ENCODE data around the gene CCNA1. TPM values are rescaled to one million over a fixed set of nuclear protein-coding genes. Genes with fewer than 3 reads are reported as not detected.

Gene CCNA1
- polyA plus RNA-seq, 6 donors from 2014 or later: 0.23 to 1.1 (median 0.47) TPM; not detected in 2

DNA sequence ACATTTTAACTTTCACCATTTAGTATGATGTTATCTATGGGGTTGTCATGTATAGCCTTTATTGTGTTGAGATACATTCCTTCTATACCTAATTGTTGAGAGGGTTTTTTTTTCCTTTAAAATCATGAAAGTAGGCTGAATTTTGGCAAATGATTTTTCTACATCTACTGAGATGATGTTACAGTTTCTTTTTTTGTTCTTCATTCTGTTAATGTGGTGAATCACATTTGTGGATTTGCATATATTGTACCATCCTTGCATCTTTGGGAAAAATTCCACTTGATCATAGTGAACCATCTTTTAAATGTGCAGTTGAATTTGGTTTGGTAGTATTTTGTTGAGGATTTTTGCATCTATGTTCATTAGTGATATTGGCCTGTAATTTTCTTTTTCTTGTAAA lies 29.2 kb downstream of the CCNA1 start:
- no peaks in the 10 kb centered on the region for H3K36me3 Mint-ChIP-seq
- DNase-seq (no peak), ATAC-seq (ENCODE audit: low read depth in 2 of 2) (no peak)
- H3K4me3 Mint-ChIP-seq: no peak overlapping the region
- no peaks in the 10 kb centered on the region for H3K27me3 Mint-ChIP-seq
- no peaks in the 10 kb centered on the region for H3K4me1 Mint-ChIP-seq
- no peak overlapping the region for H3K27ac Mint-ChIP-seq
- H3K9me3 Mint-ChIP-seq: peaks cover 0 to 4% (median 0%) of the 10 kb centered on the region in 7 donors

DNA sequence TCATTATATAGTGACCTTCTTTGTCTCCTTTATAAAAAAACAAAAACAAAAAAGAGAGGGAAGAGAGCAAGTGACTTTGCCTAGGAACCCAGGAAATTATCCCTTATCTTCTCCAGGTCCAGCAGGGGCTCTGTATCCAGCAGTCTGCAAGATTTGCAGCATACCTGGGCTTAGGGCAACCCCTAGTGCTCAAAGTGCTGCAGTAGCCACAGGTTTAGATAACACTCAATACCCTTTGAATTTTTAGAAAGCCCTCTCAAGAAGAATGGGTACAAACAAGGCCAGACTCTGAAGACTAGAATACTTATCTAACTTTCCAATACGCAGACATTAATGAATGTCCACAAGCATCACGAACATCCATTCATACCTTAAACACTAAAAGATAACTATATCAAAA lies 43.2 kb downstream of the CCNA1 start:
- Mint-ChIP-seq H3K27ac (no peak overlapping the region), H3K36me3 (no peaks in the 10 kb centered on the region), H3K4me3 (no peak overlapping the region), H3K27me3 (peaks cover 0 to 6% (median 0%) of the 10 kb centered on the region in 3 donors), H3K4me1 (peaks cover 0 to 4% (median 4%) of the 10 kb centered on the region in 3 donors), H3K9me3 (peaks cover 7 to 59% (median 26%) of the 10 kb centered on the region in 7 donors)
- DNase-seq (no peak), ATAC-seq (ENCODE audit: low read depth in 2 of 2) (no peak)

DNA sequence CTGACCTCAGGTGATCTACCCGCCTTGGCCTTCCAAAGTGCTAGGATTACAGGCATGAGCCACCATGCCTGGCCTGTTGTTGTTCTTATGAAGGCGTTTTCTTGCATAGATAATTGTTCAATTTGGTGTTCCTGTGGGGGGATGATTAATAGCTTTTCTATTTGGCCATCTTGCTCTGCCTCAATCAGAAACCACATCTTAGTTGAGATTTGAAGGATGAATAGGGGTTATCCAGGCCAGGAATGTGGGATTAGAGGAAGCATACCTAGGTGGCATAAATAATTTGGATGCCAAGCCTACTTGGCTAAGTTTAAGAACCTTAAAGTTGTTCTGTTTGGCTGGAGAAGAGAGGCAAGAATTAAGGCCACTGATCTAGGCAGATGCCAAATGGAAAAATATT lies 44.4 kb downstream of the CCNA1 start:
- Mint-ChIP-seq H3K27ac (no peak overlapping the region), H3K4me3 (no peak overlapping the region), H3K4me1 (peaks cover 7 to 14% (median 14%) of the 10 kb centered on the region in 3 donors), H3K9me3 (peaks cover 6 to 53% (median 30%) of the 10 kb centered on the region in 7 donors), H3K27me3 (peaks cover 0 to 6% (median 0%) of the 10 kb centered on the region in 3 donors), H3K36me3 (no peaks in the 10 kb centered on the region)
- ATAC-seq (ENCODE audit: low read depth in 2 of 2): no peak
- DNase-seq: no peak

DNA sequence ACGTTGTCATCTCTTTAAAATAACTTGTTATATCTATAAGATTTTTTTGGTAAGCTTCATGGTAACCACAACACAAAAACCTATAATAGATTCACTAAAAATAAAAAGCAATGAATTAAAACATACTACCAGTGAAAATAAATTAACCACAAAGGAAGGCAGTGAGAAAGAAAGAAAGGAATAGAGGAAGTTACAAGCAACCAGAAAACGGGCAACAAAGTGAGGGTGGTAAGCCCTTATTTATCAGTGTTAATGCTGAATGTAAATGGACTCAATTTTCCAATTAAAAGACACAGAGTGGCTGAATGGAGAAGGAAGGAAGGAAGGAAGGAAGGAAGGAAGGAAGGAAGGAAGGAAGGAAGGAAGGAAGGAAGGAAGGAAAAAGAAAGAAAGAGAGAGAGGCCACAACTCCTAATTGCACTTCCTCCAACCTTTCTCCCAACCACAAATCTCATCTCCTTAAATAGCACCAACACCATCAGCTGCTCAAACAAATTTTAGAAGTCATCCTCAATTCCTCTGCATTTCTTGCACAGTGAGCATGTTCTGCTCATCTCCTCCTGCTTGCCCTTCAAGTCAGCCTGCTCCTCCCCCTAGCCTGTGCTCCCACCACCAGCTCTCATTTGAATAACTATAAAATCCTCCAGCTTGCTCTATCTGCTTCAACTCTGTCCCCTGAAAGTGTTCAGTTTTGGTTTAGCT lies 48.6 kb downstream of the CCNA1 start:
- H3K4me3 Mint-ChIP-seq: peak overlapping the region in 7 of 8 donors; percentile 27 to 80 (median 75)
- no peaks in the 10 kb centered on the region for H3K36me3 Mint-ChIP-seq
- H3K27ac Mint-ChIP-seq: peak overlapping the region in 4 of 6 donors; percentile 1 to 72 (median 52)
- H3K27me3 Mint-ChIP-seq: no peaks in the 10 kb centered on the region
- H3K9me3 Mint-ChIP-seq: peaks cover 6 to 26% (median 15%) of the 10 kb centered on the region in 7 donors
- H3K4me1 Mint-ChIP-seq: peaks cover 7 to 19% (median 14%) of the 10 kb centered on the region in 3 donors
- ATAC-seq (ENCODE audit: low read depth in 2 of 2): no peak
- DNase-seq: no peak

DNA sequence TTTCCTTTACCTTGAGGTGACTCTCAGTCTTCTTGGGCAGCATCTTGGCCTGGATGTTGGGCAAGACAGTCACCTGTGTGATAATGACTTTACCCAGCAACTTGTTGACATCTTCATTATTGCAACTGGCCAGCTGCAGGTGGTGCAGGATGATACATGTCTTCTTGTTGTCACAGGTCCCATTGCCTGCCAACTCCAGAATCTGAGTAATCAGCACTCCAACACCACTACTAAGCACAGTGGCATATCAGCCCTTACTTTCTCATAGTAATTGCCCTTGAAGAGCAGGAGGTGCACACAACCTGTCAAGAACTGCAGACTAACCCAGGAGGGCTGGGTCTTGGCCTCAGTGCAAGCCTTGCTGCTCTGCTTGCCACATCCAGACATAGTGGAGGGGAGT lies 57.8 kb downstream of the CCNA1 start:
- H3K27ac Mint-ChIP-seq: no peak overlapping the region
- ATAC-seq (ENCODE audit: low read depth in 2 of 2) (no peak), DNase-seq (no peak)
- H3K4me1 Mint-ChIP-seq: no peaks in the 10 kb centered on the region
- peaks cover 0 to 3% (median 0%) of the 10 kb centered on the region in 7 donors for H3K9me3 Mint-ChIP-seq
- H3K27me3 Mint-ChIP-seq: no peaks in the 10 kb centered on the region
- no peak overlapping the region for H3K4me3 Mint-ChIP-seq
- H3K36me3 Mint-ChIP-seq: no peaks in the 10 kb centered on the region

Other genes with a start within 250 kb of the CCNA1 start
- not detected for gene SOHLH2, start 217.9 kb upstream of the CCNA1 start, polyA plus RNA-seq (ENCODE audit: low read depth in 6 of 6)
- gene CCDC169, start 134.7 kb upstream of the CCNA1 start, polyA plus RNA-seq (ENCODE audit: low read depth in 6 of 6): under 1 TPM in 1 of 6 donors, not detected in 5; 0.46 TPM
- 10 to 100 TPM; 14.7 to 47.9 (median 40.8) TPM for gene SPART, start 86.1 kb upstream of the CCNA1 start, polyA plus RNA-seq (ENCODE audit: low read depth in 6 of 6)
- gene SERTM1, start 241.5 kb downstream of the CCNA1 start, polyA plus RNA-seq (ENCODE audit: low read depth in 6 of 6): not detected